Inflammatory macrophage (primary cell): Measurements from ENCODE around the gene BCAS1.

Experiments used
- DNase-seq, 2 donors: peaks; one replicate each; pipeline ENCODE4 v3.0.0-alpha.2; 2020 to 2022

BCAS1 gene

GRCh38 chr20:54044156-54044555, 26.2 kb downstream of the BCAS1 start:
- peak; percentile 58 to 68 for DNase-seq

GRCh38 chr20:54043076-54043967, 27.1 kb downstream of the BCAS1 start:
- no peak for DNase-seq

GRCh38 chr20:54042021-54042420, 28.4 kb downstream of the BCAS1 start:
- DNase-seq = no peak

GRCh38 chr20:54041336-54041735, 29.1 kb downstream of the BCAS1 start:
- DNase-seq = no peak

GRCh38 chr20:54040531-54040930, 29.9 kb downstream of the BCAS1 start:
- DNase-seq = no peak

GRCh38 chr20:54038961-54039360, 31.4 kb downstream of the BCAS1 start:
- no peak for DNase-seq

- no peak for DNase-seq
Observed at GRCh38 chr20:54037525-54037924, 32.9 kb downstream of the BCAS1 start.

GRCh38 chr20:54029643-54030042, 40.8 kb downstream of the BCAS1 start:
- no peak for DNase-seq

- DNase-seq = no peak
Observed at GRCh38 chr20:54029176-54029575, 41.2 kb downstream of the BCAS1 start.

- no peak for DNase-seq
Observed at GRCh38 chr20:54028276-54029011, 42.0 kb downstream of the BCAS1 start.

- DNase-seq = no peak
Observed at GRCh38 chr20:54027704-54028103, 42.7 kb downstream of the BCAS1 start.

- no peak for DNase-seq
Observed at GRCh38 chr20:54026295-54027064, 43.9 kb downstream of the BCAS1 start.

GRCh38 chr20:54025251-54025771, 45.1 kb downstream of the BCAS1 start:
- DNase-seq = no peak

- no peak for DNase-seq
Observed at GRCh38 chr20:54023406-54023805, 47.0 kb downstream of the BCAS1 start.

- no peak for DNase-seq
Observed at GRCh38 chr20:54021446-54022235, 48.8 kb downstream of the BCAS1 start.

GRCh38 chr20:54020868-54021267, 49.5 kb downstream of the BCAS1 start:
- no peak for DNase-seq

- DNase-seq = peak in 1 of 2 donors; percentile 21
Observed at GRCh38 chr20:54020348-54020747, 50.0 kb downstream of the BCAS1 start.

- DNase-seq = no peak
Observed at GRCh38 chr20:54019585-54019984, 50.8 kb downstream of the BCAS1 start.

- DNase-seq = no peak
Observed at GRCh38 chr20:54019127-54019526, 51.3 kb downstream of the BCAS1 start.

- DNase-seq = peak; percentile 51 to 90
Observed at GRCh38 chr20:54017846-54018245, 52.5 kb downstream of the BCAS1 start.

- DNase-seq = no peak
Observed at GRCh38 chr20:54015496-54015895, 54.9 kb downstream of the BCAS1 start.
